ENCODE results near the gene PTGES.

PTGES gene

DNA sequence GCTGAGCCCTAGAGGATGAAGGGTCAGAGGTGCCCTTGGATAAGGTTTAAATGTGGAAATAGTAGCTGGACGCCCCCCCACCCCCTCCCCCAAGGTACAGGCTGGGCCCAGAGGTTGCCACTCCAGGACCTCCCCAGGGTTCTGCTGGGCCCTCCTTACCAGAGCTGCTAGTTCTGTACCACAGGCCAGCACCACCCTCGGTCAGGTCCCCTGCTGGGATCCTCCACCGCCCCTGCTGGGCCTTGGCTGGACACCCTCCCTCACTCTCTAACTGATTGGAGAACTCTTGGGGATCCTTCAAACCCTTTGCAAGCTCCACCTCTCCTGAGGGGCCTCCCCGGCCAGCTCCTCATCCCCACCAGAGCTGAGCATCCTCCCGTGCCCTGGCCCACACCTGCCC lies 34.9 kb downstream of the PTGES start:
- DNase-seq (ENCODE audit: low spot score): no peak

DNA sequence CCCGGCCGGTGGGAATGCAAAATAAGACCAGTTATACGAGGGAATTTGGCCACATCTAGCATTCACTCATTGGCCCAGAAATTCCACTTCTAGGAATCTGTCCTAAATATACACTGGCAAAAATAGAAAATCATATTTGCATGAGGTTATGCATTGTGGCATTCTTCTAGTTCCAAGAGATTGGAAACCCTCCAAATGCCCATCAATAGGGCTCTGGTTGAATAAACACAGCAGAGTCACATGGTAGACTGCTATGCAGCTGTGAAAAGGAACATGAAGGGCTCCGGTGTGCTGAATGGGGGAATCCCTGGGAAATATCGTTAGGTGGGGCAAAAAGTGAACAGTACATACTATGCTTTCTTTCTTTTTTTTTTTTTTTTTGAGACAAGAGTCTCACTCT lies 36.8 kb downstream of the PTGES start:
- no peak for DNase-seq (ENCODE audit: low spot score)

GRCh38 chr9:129714511-129715061 lies 38.3 kb downstream of the PTGES start:
- DNase-seq (ENCODE audit: low spot score): no peak

GRCh38 chr9:129713402-129713679 lies 39.5 kb downstream of the PTGES start:
- no peak for DNase-seq (ENCODE audit: low spot score)

DNA sequence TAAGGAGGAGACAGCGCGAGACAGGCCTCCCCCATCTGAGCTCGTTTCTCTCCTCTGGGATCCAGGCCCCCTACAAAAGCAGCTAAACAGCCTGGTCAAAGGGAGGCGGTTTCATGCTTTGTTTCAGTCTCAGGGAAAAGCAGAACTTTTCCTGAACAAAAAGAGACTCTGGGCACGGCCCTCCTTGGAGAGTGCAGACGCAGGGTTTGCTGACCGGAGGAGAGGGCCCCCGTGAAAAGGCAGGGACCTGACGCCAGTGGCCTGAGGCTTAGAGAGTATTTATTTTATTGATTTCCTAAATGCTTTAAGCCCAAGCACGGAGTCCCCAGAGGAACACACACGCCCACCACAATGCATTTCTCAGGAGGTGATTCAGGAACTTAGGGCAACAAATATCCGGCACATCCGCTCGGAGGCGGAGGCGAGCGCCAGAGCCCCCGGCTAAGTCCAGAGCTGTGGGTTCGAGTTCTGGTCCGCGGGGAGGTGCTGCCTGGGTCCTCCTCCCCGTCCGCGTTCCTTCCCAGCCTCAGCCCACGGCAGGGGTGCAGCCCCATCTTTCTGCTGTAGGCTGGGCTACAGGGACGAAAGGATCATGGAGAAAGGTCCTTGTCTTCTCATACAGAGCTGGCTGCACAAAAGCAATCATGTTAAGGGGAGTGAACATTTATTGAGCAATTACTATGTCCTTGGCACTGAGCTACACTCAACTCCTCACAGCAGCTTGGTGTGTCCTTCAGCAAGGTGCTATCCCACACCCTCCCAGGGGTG lies 40.0 kb downstream of the PTGES start:
- DNase-seq (ENCODE audit: low spot score): no peak

- no peak for DNase-seq (ENCODE audit: low spot score)
Measured at GRCh38 chr9:129710169-129710453, 42.7 kb downstream of the PTGES start.

- DNase-seq (ENCODE audit: low spot score): no peak
Measured at GRCh38 chr9:129709438-129710168, 43.2 kb downstream of the PTGES start.

- DNase-seq (ENCODE audit: low spot score): no peak
Measured at GRCh38 chr9:129708793-129709192, 44.0 kb downstream of the PTGES start.

DNA sequence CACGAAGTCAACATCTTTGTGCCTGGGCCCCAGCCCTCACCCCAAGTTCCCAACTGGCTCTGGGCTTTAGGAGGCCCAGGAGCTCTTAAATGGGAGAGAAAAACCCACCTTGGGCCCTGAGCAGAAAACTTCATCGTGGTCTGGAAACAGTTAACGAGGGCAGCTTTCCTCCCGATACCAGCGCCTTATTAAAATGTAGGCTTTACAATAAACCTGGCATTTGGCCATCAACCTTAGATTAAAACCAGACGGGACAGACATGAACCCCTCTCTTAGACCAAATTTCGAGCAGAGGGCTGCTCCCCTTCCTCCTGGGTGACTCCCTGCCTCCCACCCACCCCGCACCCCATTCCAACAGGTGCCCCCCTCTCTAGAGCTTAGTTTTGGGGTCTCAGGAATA lies 48.0 kb downstream of the PTGES start:
- no peak for DNase-seq (ENCODE audit: low spot score)

- no peak for DNase-seq (ENCODE audit: low spot score)
Measured at GRCh38 chr9:129703667-129704355, 49.0 kb downstream of the PTGES start.

DNA sequence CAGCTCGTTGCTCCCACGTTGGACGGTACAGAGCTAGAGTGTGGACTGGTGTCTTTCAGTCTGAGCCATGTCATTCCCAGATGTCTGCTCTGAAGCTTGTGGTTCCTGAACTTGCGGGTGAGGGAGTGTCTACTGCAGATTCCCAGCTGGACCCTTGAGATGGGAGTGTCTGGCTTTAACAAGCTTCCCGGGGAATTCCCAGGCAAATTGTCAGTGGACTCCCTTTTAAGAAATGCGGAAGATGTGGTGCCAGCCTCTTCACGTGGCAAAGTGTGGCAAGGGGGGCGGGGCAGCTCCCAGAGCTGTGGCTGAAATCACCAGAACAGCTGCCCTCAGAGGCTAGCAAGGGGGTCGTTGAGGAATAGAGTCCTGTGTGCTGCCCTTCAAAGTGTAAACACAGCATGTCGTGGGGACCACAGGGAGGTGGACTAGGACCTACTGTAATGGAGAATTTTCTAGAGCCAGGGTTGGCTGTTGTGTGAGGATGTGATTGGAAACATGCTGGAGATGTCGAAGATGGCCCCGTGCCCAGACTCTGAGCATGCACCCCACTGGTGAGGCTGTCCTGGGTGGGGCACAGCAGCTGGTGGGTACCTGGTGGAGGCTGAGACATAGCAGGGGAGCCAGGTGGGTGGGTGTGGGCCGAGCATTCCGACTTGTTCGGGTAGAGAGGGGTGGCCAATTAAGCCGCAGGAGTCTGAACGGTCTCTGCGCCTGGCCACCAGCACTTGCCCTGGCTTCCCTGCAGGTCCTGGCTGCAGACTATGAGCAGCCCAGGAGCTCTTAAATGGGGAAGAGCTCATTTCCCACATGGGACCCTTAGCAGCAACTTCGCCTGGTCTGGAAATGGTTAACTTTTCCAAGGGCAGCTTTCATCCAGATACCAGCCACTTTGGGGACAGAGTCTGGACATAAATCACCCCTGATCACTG lies 50.0 kb downstream of the PTGES start:
- no peak for DNase-seq (ENCODE audit: low spot score)

DNA sequence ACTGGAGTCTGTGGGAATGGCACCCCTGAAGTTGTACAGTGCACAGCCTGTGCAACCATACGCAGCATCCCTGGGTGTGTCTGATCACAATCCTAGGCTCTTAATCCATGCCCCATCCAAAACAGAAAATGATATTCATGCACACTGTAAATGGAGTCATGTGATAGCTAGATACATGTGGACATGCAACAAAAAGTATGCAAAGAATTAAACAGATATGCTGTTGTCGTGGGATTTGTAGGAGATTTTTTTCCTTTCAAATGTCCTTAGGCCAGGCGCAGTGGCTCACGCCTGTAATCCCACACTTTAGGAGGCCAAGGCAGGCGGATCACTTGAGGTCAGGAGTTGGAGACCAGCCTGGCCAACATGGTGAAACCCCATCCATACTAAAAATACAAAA lies 51.3 kb downstream of the PTGES start:
- DNase-seq (ENCODE audit: low spot score): no peak

DNA sequence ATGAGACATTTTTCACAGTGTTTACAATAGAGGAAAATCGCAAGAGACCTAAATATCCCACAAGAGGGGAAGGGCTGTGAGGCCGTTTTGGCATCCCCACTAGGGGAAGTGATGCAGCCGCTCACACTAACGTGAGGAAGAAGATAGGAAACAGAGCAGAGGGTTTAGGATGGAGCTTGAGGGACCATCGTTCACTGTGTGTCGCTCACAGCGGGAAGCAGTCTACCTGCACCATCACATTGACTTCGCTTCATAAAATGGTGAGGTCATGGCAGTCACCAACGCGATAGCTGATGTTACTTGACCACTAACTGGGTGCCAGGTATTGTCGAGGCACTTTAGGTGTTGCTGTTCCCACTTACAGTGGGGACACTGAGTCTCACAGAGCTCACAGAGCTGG lies 51.8 kb downstream of the PTGES start:
- no peak for DNase-seq (ENCODE audit: low spot score)

GRCh38 chr9:129698254-129698757 lies 54.5 kb downstream of the PTGES start:
- no peak for DNase-seq (ENCODE audit: low spot score)

- no peak for DNase-seq (ENCODE audit: low spot score)
Measured at GRCh38 chr9:129697656-129698253, 55.1 kb downstream of the PTGES start.

GRCh38 chr9:129696944-129697655 lies 55.7 kb downstream of the PTGES start:
- DNase-seq (ENCODE audit: low spot score): peak; percentile 33

GRCh38 chr9:129695870-129696269 lies 57.0 kb downstream of the PTGES start:
- no peak for DNase-seq (ENCODE audit: low spot score)

GRCh38 chr9:129694243-129694646 lies 58.6 kb downstream of the PTGES start:
- no peak for DNase-seq (ENCODE audit: low spot score)

DNA sequence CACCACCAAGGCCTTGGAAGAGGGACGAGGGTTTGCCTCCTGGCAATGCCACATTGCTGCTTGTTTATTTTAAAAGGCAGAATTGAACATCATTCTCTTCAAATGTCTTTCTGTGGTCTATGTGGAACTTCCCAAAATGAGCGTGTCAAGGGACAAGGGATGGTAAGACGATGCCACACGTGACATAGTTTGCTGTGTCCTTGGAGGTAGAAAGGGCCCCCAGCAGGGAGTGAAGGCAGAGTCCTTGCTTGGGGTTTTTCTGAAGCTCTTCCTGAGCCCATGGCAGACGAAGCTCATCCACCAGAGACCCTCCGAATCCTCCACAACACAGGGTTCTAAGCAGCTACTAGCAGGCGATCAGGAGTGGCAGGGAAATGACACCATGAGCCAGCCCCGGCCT lies 59.1 kb downstream of the PTGES start:
- no peak for DNase-seq (ENCODE audit: low spot score)

- DNase-seq (ENCODE audit: low spot score): no peak
Measured at GRCh38 chr9:129692534-129692933, 60.3 kb downstream of the PTGES start.
